GM19395 (cell line): ENCODE results near the gene COL2A1.
"Not testable (repeated sequence)": the region's sequence is repeated elsewhere in the genome, so short reads cannot be mapped to it uniquely, and the experiment has no call there.

Source experiments
- ATAC-seq: cut with Tn5 transposase; IDR thresholded peaks from one replicate; pipeline ENCODE4 v1.9.1; 2021; ENCODE audit warnings: mild to moderate bottlenecking, moderate library complexity; ENCODE audit not compliant: unreplicated experiment

COL2A1 gene

GRCh38 chr12:47978598-47978873 is 25.7 kb downstream of the COL2A1 start:
- no peak for ATAC-seq

- ATAC-seq = no peak
Measured at GRCh38 chr12:47977772-47978597, 26.3 kb downstream of the COL2A1 start.

- ATAC-seq = no peak
Measured at GRCh38 chr12:47977046-47977771, 27.1 kb downstream of the COL2A1 start.

GRCh38 chr12:47975816-47976215 is 28.5 kb downstream of the COL2A1 start:
- ATAC-seq = no peak

GRCh38 chr12:47975036-47975620 is 29.1 kb downstream of the COL2A1 start:
- no peak for ATAC-seq

GRCh38 chr12:47973870-47974269 is 30.4 kb downstream of the COL2A1 start:
- no peak for ATAC-seq

- no peak for ATAC-seq
Measured at GRCh38 chr12:47972895-47973294, 31.4 kb downstream of the COL2A1 start.

- no peak for ATAC-seq
Measured at GRCh38 chr12:47970843-47971242, 33.4 kb downstream of the COL2A1 start.

GRCh38 chr12:47969845-47970244 is 34.4 kb downstream of the COL2A1 start:
- no peak for ATAC-seq

GRCh38 chr12:47967461-47968321 is 36.6 kb downstream of the COL2A1 start:
- no peak for ATAC-seq

- ATAC-seq = no peak
Measured at GRCh38 chr12:47965581-47965980, 38.7 kb downstream of the COL2A1 start.

- ATAC-seq = peak; percentile 12
Measured at GRCh38 chr12:47964106-47964728, 40.1 kb downstream of the COL2A1 start.

- ATAC-seq = peak; percentile 90
Measured at GRCh38 chr12:47963340-47964040, 40.8 kb downstream of the COL2A1 start, which contains the start of gene TMEM106C. Gene TMEM106C (plus strand): TSS chr12:47963596. CDS start chr12:47964237, 641 bp downstream.

GRCh38 chr12:47962198-47962597 is 42.1 kb downstream of the COL2A1 start:
- no peak for ATAC-seq

- ATAC-seq = not testable (repeated sequence)
Measured at GRCh38 chr12:47957671-47958070, 46.6 kb downstream of the COL2A1 start.

GRCh38 chr12:47955059-47955458 is 49.2 kb downstream of the COL2A1 start:
- no peak for ATAC-seq

- ATAC-seq = no peak
Measured at GRCh38 chr12:47954467-47955045, 49.7 kb downstream of the COL2A1 start.

GRCh38 chr12:47954058-47954457 is 50.2 kb downstream of the COL2A1 start:
- ATAC-seq = no peak

GRCh38 chr12:47950856-47951468 is 53.3 kb downstream of the COL2A1 start:
- no peak for ATAC-seq
